ENCODE results near the gene CBX4. TPM values are rescaled to one million over a fixed set of nuclear protein-coding genes. Genes with fewer than 3 reads are reported as not detected.

The CBX4 gene
- total RNA-seq, 1 donor from 2014 or later: 5.2 TPM

DNA sequence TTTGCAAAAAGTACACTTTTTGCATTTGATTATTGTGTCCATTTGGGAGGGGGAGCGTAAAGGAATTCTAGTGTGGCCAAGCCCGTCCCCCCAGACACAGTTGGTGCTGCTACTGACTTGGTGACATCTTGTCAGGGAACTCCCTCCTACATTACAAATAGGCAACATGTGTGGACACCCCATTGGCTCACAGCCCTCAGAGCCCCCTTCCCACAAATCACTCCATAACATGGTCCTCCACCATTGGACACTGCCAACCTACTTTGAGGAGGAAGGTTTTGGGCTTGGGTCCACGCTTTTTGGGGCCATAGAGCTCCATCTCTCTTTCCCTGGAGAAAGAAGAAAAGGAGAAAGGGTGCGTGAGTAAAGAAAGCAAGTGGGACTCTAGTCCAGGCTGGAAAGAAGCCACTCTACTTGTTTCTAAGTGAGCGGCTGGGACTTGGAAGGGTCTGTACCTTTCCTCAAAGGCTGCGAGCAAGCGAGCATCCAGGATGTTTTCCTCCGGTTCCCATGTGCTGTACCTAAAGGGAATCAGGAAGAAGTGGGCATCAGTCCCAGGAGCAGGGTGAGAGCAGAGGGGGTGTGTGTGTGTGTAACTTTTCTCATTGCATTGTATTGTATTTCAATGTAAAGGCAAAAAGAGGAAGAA is 43.3 kb downstream of the CBX4 start:
- peaks cover 56 to 64% (median 63%) of the 10 kb centered on the region in 3 donors for H3K27me3 ChIP-seq (ENCODE audit: control insufficient read depth in 3 of 3, insufficient read depth in 3 of 3, low read length in 3 of 3)
- H3K4me1 ChIP-seq (ENCODE audit: control insufficient read depth in 3 of 3, insufficient read depth in 3 of 3, low read length in 3 of 3): peaks cover 39 to 46% (median 45%) of the 10 kb centered on the region in 3 donors
- H3K4me3 ChIP-seq (ENCODE audit: low read length in 3 of 3): peak overlapping the region; percentile 79 to 84 (median 83)
- H3K36me3 ChIP-seq (ENCODE audit: control insufficient read depth in 3 of 3, insufficient read depth in 3 of 3, low read length in 3 of 3): peaks cover 0 to 2% (median 0%) of the 10 kb centered on the region in 3 donors
- H3K9me3 ChIP-seq (ENCODE audit: control insufficient read depth in 3 of 3, low read length in 3 of 3): no peaks in the 10 kb centered on the region
- peak overlapping the region in 1 of 3 donors; percentile 88 for H3K9ac ChIP-seq (ENCODE audit: low read depth in 1 of 3, low read length in 3 of 3)
- H3K27ac ChIP-seq (ENCODE audit: low read depth, low read length): no peak overlapping the region

GRCh38 chr17:79794659-79795511 is 44.4 kb downstream of the CBX4 start:
- no peaks in the 10 kb centered on the region for H3K9me3 ChIP-seq (ENCODE audit: control insufficient read depth in 3 of 3, low read length in 3 of 3)
- H3K27ac ChIP-seq (ENCODE audit: low read depth, low read length): no peak overlapping the region
- H3K4me1 ChIP-seq (ENCODE audit: control insufficient read depth in 3 of 3, insufficient read depth in 3 of 3, low read length in 3 of 3): peaks cover 33 to 42% (median 34%) of the 10 kb centered on the region in 3 donors
- H3K27me3 ChIP-seq (ENCODE audit: control insufficient read depth in 3 of 3, insufficient read depth in 3 of 3, low read length in 3 of 3): peaks cover 56 to 64% (median 63%) of the 10 kb centered on the region in 3 donors
- peaks cover 0 to 2% (median 0%) of the 10 kb centered on the region in 3 donors for H3K36me3 ChIP-seq (ENCODE audit: control insufficient read depth in 3 of 3, insufficient read depth in 3 of 3, low read length in 3 of 3)
- H3K4me3 ChIP-seq (ENCODE audit: low read length in 3 of 3): no peak overlapping the region
- H3K9ac ChIP-seq (ENCODE audit: low read depth in 1 of 3, low read length in 3 of 3): no peak overlapping the region

- Histone ChIP-seq H3K9ac (ENCODE audit: low read depth in 1 of 3, low read length in 3 of 3) (no peak overlapping the region), H3K4me3 (ENCODE audit: low read length in 3 of 3) (no peak overlapping the region), H3K27ac (ENCODE audit: low read depth, low read length) (no peak overlapping the region), H3K4me1 (ENCODE audit: control insufficient read depth in 3 of 3, insufficient read depth in 3 of 3, low read length in 3 of 3) (peaks cover 27 to 35% (median 33%) of the 10 kb centered on the region in 3 donors), H3K27me3 (ENCODE audit: control insufficient read depth in 3 of 3, insufficient read depth in 3 of 3, low read length in 3 of 3) (peaks cover 56 to 64% (median 63%) of the 10 kb centered on the region in 3 donors), H3K36me3 (ENCODE audit: control insufficient read depth in 3 of 3, insufficient read depth in 3 of 3, low read length in 3 of 3) (peaks cover 0 to 2% (median 0%) of the 10 kb centered on the region in 3 donors), H3K9me3 (ENCODE audit: control insufficient read depth in 3 of 3, low read length in 3 of 3) (no peaks in the 10 kb centered on the region)
These were observed 45.3 kb downstream of the CBX4 start for GRCh38 chr17:79793924-79794304.

GRCh38 chr17:79792984-79793923 is 46.0 kb downstream of the CBX4 start:
- H3K36me3 ChIP-seq (ENCODE audit: control insufficient read depth in 3 of 3, insufficient read depth in 3 of 3, low read length in 3 of 3): peaks cover 0 to 2% (median 0%) of the 10 kb centered on the region in 3 donors
- peaks cover 20 to 30% (median 28%) of the 10 kb centered on the region in 3 donors for H3K4me1 ChIP-seq (ENCODE audit: control insufficient read depth in 3 of 3, insufficient read depth in 3 of 3, low read length in 3 of 3)
- H3K27ac ChIP-seq (ENCODE audit: low read depth, low read length): no peak overlapping the region
- peaks cover 56 to 64% (median 63%) of the 10 kb centered on the region in 3 donors for H3K27me3 ChIP-seq (ENCODE audit: control insufficient read depth in 3 of 3, insufficient read depth in 3 of 3, low read length in 3 of 3)
- H3K9me3 ChIP-seq (ENCODE audit: control insufficient read depth in 3 of 3, low read length in 3 of 3): no peaks in the 10 kb centered on the region
- peak overlapping the region; percentile 31 to 46 (median 41) for H3K4me3 ChIP-seq (ENCODE audit: low read length in 3 of 3)
- peak overlapping the region in 2 of 3 donors; percentile 32 to 50 for H3K9ac ChIP-seq (ENCODE audit: low read depth in 1 of 3, low read length in 3 of 3)

DNA sequence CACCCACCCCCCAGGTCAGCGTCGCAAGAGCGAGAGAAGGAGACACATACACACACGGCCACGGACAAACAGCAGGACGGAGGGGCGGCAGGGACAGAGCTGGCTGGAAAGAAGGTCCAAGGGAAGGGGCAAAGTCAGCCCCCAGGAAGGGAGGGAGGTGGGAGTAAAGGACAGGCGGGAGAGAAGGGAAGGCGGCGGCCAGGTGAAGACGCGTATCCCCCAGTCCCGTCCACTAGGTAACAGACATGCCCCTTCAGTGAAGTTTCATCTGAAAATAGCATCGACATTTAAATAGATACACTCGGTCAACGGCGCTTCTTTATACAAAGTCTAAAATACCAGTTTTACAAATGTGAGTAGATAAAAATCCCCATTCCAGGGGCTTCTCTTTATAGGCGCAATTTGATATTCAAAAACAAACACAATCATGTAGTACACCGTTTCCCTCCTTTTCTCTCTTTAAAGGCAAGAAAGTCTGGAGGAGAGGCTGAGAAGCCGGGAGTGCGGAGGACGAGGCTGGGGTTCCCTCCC is 46.8 kb downstream of the CBX4 start:
- Histone ChIP-seq H3K27me3 (ENCODE audit: control insufficient read depth in 3 of 3, insufficient read depth in 3 of 3, low read length in 3 of 3) (peaks cover 60 to 66% (median 64%) of the 10 kb centered on the region in 3 donors), H3K4me3 (ENCODE audit: low read length in 3 of 3) (no peak overlapping the region), H3K36me3 (ENCODE audit: control insufficient read depth in 3 of 3, insufficient read depth in 3 of 3, low read length in 3 of 3) (peaks cover 0 to 2% (median 0%) of the 10 kb centered on the region in 3 donors), H3K4me1 (ENCODE audit: control insufficient read depth in 3 of 3, insufficient read depth in 3 of 3, low read length in 3 of 3) (peaks cover 17 to 25% (median 22%) of the 10 kb centered on the region in 3 donors), H3K27ac (ENCODE audit: low read depth, low read length) (no peak overlapping the region), H3K9ac (ENCODE audit: low read depth in 1 of 3, low read length in 3 of 3) (no peak overlapping the region), H3K9me3 (ENCODE audit: control insufficient read depth in 3 of 3, low read length in 3 of 3) (no peaks in the 10 kb centered on the region)

- Histone ChIP-seq H3K27me3 (ENCODE audit: control insufficient read depth in 3 of 3, insufficient read depth in 3 of 3, low read length in 3 of 3) (peaks cover 66 to 72% (median 68%) of the 10 kb centered on the region in 3 donors), H3K4me1 (ENCODE audit: control insufficient read depth in 3 of 3, insufficient read depth in 3 of 3, low read length in 3 of 3) (peaks cover 17 to 25% (median 22%) of the 10 kb centered on the region in 3 donors), H3K9me3 (ENCODE audit: control insufficient read depth in 3 of 3, low read length in 3 of 3) (no peaks in the 10 kb centered on the region), H3K36me3 (ENCODE audit: control insufficient read depth in 3 of 3, insufficient read depth in 3 of 3, low read length in 3 of 3) (peaks cover 0 to 2% (median 0%) of the 10 kb centered on the region in 3 donors), H3K4me3 (ENCODE audit: low read length in 3 of 3) (no peak overlapping the region), H3K9ac (ENCODE audit: low read depth in 1 of 3, low read length in 3 of 3) (no peak overlapping the region), H3K27ac (ENCODE audit: low read depth, low read length) (no peak overlapping the region)
These were observed 47.5 kb downstream of the CBX4 start for GRCh38 chr17:79791735-79792161.

DNA sequence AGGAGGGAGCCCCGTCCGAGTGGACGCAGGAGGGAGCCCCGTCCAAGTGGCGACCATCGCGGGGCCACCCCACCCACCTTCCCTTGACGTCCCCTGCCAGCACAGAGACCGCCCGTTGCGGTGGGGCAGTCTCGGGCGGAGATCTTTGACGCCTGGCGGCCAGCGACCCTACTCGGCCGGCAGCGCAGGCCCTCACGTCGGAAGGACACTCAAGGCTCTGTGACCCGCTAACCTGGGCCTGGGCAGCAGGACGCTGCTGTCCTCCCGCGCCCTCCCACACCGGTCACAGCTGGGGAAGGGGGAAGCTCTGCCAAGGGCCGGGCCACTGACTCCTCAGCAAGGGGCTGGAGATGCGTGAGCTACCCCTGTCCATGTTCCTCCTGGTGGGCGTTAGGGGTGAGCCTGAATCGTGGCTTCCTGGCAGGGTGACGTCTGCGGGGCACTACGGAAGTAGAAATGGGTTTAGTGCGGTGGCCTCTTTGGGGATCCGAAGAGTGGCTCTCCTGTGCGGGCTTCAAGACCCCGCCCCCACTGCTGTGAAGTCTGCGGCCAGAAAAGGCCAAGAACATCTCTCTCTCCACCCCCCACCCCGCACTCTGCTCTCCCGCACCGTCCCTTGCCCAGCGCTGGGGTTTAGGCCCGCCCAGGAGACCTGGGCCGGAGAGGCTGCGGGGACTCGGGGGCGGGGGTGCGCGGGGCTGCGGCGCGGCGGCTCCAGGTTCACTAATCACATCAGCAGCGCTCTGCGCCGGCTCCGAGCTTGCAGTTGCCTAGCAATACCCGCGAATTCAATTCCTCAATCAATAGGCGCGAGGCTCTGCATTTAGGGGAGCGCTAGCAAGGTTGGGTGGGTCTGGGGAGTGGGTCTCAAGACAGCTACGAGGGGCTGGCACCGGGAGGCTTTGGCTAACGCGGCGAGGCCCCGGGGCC is 48.2 kb downstream of the CBX4 start:
- Histone ChIP-seq H3K27me3 (ENCODE audit: control insufficient read depth in 3 of 3, insufficient read depth in 3 of 3, low read length in 3 of 3) (peaks cover 71 to 79% (median 72%) of the 10 kb centered on the region in 3 donors), H3K36me3 (ENCODE audit: control insufficient read depth in 3 of 3, insufficient read depth in 3 of 3, low read length in 3 of 3) (peaks cover 0 to 2% (median 0%) of the 10 kb centered on the region in 3 donors), H3K4me3 (ENCODE audit: low read length in 3 of 3) (no peak overlapping the region), H3K9ac (ENCODE audit: low read depth in 1 of 3, low read length in 3 of 3) (no peak overlapping the region), H3K4me1 (ENCODE audit: control insufficient read depth in 3 of 3, insufficient read depth in 3 of 3, low read length in 3 of 3) (peaks cover 12 to 20% (median 17%) of the 10 kb centered on the region in 3 donors), H3K27ac (ENCODE audit: low read depth, low read length) (no peak overlapping the region), H3K9me3 (ENCODE audit: control insufficient read depth in 3 of 3, low read length in 3 of 3) (no peaks in the 10 kb centered on the region)

- Histone ChIP-seq H3K9ac (ENCODE audit: low read depth in 1 of 3, low read length in 3 of 3) (no peak overlapping the region), H3K4me1 (ENCODE audit: control insufficient read depth in 3 of 3, insufficient read depth in 3 of 3, low read length in 3 of 3) (peaks cover 10 to 16% (median 16%) of the 10 kb centered on the region in 3 donors), H3K27me3 (ENCODE audit: control insufficient read depth in 3 of 3, insufficient read depth in 3 of 3, low read length in 3 of 3) (peaks cover 77 to 88% (median 79%) of the 10 kb centered on the region in 3 donors), H3K27ac (ENCODE audit: low read depth, low read length) (no peak overlapping the region), H3K4me3 (ENCODE audit: low read length in 3 of 3) (no peak overlapping the region), H3K9me3 (ENCODE audit: control insufficient read depth in 3 of 3, low read length in 3 of 3) (no peaks in the 10 kb centered on the region), H3K36me3 (ENCODE audit: control insufficient read depth in 3 of 3, insufficient read depth in 3 of 3, low read length in 3 of 3) (peaks cover 0 to 2% (median 0%) of the 10 kb centered on the region in 3 donors)
These were observed 49.1 kb downstream of the CBX4 start for GRCh38 chr17:79789943-79790804.

Data from skeletal muscle tissue (tissue), 4 donors.